ENCODE data around the gene BANP.
"Not testable (repeated sequence)": the region's sequence is repeated elsewhere in the genome, so short reads cannot be mapped to it uniquely, and the experiment has no call there.

DNA sequence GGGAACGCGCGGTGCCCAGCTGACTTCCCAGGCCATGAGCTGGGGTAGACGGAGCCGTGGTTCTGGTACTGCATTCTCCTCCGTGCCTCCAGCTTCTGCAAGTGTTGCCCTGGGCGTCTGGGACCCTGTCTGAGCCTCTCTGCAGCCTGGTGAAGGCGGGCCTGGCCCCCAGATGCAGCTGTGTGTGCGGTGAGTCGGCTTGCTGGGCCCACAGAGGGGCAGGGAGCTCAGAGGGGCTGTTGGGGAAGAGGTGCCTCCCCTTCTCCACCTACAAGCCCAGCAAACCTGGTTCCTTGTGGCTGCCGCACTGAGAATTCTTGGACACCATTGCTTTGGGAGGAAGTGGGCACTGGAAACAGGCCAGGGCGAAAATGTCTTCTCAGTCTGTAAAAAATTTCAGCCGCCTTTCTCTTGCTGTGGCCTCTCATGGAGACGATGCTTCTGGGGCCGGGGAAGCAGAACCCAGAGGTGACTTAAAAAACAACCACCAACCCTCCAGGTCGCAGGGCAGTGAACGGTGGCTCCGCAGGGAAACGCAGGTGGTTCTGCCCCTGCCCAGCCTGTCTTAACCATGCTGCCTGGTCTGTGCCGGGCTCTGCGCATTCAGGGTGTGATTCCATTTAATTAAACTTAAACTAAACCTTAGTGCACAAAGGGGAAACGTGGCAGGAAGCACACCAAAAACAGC lies 163.5 kb downstream of the BANP start:
- not testable (repeated sequence) for TF ChIP-seq TARDBP (IDR thresholded peaks at IDR 0.05); FOXM1 (IDR thresholded peaks at IDR 0.05; ENCODE audit: borderline replicate concordance); L3MBTL2 (conservative IDR thresholded peaks at IDR 0.05); HDGF (IDR thresholded peaks at IDR 0.05; ENCODE audit: borderline replicate concordance); SUZ12 (IDR thresholded peaks at IDR 0.05); NFRKB (IDR thresholded peaks at IDR 0.05); FOXA1 (IDR thresholded peaks at IDR 0.05)

Measured in HEK293T (cell line).